GM04503 (cell line): Measurements from ENCODE around the gene PTPN5.
"Not testable (repeated sequence)": the region's sequence is repeated elsewhere in the genome, so short reads cannot be mapped to it uniquely, and the experiment has no call there.

ENCODE experiments used
- DNase-seq: peaks from one replicate; pipeline ENCODE4 v3.0.0-alpha.2; 2012; ENCODE audit warnings: low read depth

Gene PTPN5

DNA sequence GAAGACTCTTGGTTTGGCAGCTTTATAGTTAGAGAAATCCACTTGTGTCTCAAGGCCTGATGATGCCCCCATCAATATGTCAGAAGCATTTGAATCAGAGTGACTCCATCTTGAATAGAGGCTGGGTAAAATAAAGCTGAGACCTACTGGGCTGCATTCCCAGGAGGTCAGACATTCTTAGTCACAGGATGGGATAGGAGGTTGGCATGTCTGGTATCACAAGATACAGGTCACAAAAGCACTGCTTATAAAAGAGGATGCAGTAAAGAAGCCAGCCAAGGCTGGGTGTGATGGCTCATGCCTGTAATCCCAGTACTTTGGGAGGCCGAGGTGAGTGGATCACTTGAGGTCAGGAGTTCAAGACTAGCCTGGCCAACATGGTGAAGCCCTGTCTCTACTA, 109.6 kb downstream of the PTPN5 start:
- not testable (repeated sequence) for DNase-seq
